Suprapubic skin (tissue), 4 donors: ENCODE data around the gene ZNF630.

ENCODE experiments used
- CTCF ChIP-seq, 2 donors: fragments of 200-600 bp in 1 of 2; fragments of 450-650 bp in 1 of 2; sonication (generic) in 1 of 2; IDR thresholded peaks; one replicate each; pipeline ENCODE4 v1.5.1; 2016 to 2019; ENCODE audit warnings: antibody characterized with exemption in 2 of 2, mild to moderate bottlenecking in 1 of 2, moderate library complexity in 1 of 2
- EP300 ChIP-seq: sonication (generic); formaldehyde crosslinking; IDR thresholded peaks from one replicate; pipeline ENCODE4 v1.6.1; 2017; ENCODE audit warnings: antibody characterized with exemption
- POLR2A ChIP-seq, 2 donors: fragments of 450-650 bp; IDR thresholded peaks; one replicate each; pipeline ENCODE4 v1.6.1; 2017; ENCODE audit warnings: antibody characterized with exemption in 2 of 2, mild to moderate bottlenecking in 2 of 2, moderate library complexity in 2 of 2
- POLR2AphosphoS5 ChIP-seq, 3 donors: sonication (generic); formaldehyde crosslinking; IDR thresholded peaks; one replicate each; pipeline ENCODE4 v1.6.1; 2017; ENCODE audit warnings: antibody characterized with exemption in 3 of 3

GRCh38 chrX:48021026-48021900, 50.2 kb downstream of the ZNF630 start:
- TF ChIP-seq POLR2A (IDR thresholded peaks at IDR 0.05): no peak
- no peak for TF ChIP-seq CTCF (IDR thresholded peaks at IDR 0.05)
- no peak for TF ChIP-seq EP300
- TF ChIP-seq POLR2AphosphoS5 (IDR thresholded peaks at IDR 0.05): no peak
